BE2C (cell line): ENCODE results near the gene TACSTD2.

Source experiments
- DNase-seq: peaks from one replicate; pipeline ENCODE4 v3.0.0-alpha.2; 2020
- H3K27me3 ChIP-seq: fragments of 250-450 bp; sonication (Bioruptor Pico); 2 replicates; pipeline ENCODE4 v1.5.1; 2020; ENCODE audit warnings: mild to moderate bottlenecking
- H3K36me3 ChIP-seq: fragments of 250-450 bp; sonication (Bioruptor Pico); 2 replicates; pipeline ENCODE4 v1.5.1; 2020; ENCODE audit warnings: mild to moderate bottlenecking
- H3K4me1 ChIP-seq: fragments of 250-450 bp; sonication (Bioruptor Pico); 2 replicates; pipeline ENCODE4 v1.5.1; 2020
- H3K4me3 ChIP-seq: 2 replicates; pipeline ENCODE4 v1.5.1; 2011; ENCODE audit warnings: low read depth, low read length
- H3K9me3 ChIP-seq: fragments of 250-450 bp; sonication (Bioruptor Pico); 2 replicates; pipeline ENCODE4 v1.5.1; 2020
- TF ChIP-seq, protein P1 (sequence below): IDR thresholded peaks from 2 replicates; pipeline ENCODE4 v1.5.1; 2012; ENCODE audit warnings: mild to moderate bottlenecking, low read depth, low read length

TACSTD2 gene

DNA sequence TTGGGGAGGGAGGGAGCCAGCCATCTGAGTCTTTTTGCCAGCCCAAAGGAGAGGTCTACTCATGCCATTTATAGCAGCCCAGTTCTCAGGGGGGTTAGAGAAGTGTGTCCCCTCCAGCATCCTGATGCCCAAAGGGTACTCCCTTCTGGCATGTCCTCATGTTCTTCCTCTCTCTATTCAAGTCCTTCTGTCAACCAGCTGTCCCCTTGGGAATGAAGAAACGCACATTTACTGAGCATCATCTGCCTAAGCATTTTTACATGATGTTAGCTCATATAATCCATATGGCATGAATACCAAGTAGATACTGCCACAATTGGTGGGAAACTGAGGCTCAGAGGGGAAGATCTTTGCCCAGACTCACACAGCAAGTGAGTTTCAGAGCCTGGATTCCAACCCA, 14.8 kb upstream of the TACSTD2 start:
- H3K4me1 ChIP-seq: no peaks in the 10 kb centered on the region
- TF ChIP-seq, protein P1, sequence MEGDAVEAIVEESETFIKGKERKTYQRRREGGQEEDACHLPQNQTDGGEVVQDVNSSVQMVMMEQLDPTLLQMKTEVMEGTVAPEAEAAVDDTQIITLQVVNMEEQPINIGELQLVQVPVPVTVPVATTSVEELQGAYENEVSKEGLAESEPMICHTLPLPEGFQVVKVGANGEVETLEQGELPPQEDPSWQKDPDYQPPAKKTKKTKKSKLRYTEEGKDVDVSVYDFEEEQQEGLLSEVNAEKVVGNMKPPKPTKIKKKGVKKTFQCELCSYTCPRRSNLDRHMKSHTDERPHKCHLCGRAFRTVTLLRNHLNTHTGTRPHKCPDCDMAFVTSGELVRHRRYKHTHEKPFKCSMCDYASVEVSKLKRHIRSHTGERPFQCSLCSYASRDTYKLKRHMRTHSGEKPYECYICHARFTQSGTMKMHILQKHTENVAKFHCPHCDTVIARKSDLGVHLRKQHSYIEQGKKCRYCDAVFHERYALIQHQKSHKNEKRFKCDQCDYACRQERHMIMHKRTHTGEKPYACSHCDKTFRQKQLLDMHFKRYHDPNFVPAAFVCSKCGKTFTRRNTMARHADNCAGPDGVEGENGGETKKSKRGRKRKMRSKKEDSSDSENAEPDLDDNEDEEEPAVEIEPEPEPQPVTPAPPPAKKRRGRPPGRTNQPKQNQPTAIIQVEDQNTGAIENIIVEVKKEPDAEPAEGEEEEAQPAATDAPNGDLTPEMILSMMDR: no peak
- no peaks in the 10 kb centered on the region for H3K36me3 ChIP-seq
- H3K9me3 ChIP-seq: no peaks in the 10 kb centered on the region
- no peaks in the 10 kb centered on the region for H3K27me3 ChIP-seq
- no peak for DNase-seq
- no peak overlapping the region for H3K4me3 ChIP-seq

DNA sequence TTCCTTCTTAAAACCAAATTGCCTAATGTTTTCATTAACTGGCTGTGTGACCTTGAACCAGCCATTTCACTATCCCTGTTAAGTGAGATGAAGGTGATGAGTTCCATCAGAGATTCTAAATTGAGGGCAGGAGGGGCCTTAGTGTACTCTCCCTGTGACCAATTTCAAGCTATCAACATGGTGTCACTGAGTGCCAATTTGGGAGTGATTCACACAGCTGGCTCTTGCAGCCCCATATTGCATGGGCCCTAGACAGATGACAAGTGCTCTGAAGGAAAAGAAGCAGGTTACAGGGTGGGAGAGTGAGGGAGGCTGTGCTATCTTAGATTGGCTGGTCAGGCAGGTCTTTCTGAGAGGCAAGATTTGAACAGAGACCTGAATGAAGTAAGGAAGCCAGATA, 13.0 kb upstream of the TACSTD2 start:
- H3K36me3 ChIP-seq: no peaks in the 10 kb centered on the region
- H3K4me3 ChIP-seq: no peak overlapping the region
- no peak for DNase-seq
- no peaks in the 10 kb centered on the region for H3K27me3 ChIP-seq
- TF ChIP-seq, protein P1: no peak
- H3K4me1 ChIP-seq: no peaks in the 10 kb centered on the region
- H3K9me3 ChIP-seq: no peaks in the 10 kb centered on the region

DNA sequence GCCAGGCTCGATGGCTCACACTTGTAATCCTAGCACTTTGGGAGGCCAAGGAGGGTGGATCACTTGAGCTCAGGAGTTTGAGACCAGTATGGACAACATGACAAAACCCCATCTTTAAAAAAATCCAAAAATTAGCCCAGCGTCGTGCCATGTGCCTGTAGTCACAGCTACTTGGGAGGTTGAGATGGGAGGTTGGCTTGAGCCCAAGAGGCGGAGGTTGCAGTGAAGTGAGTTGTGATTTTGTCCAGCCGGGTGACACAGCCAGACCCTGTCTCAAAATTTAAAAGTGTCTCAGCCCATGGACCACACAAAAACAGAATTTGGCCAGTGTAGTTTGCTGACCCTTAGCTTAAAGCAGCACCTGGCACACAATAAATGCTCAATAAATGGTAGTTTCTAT, 11.3 kb upstream of the TACSTD2 start:
- no peak for DNase-seq
- Histone ChIP-seq H3K9me3 (no peaks in the 10 kb centered on the region), H3K36me3 (no peaks in the 10 kb centered on the region), H3K4me1 (no peaks in the 10 kb centered on the region), H3K4me3 (no peak overlapping the region), H3K27me3 (no peaks in the 10 kb centered on the region)
- TF ChIP-seq, protein P1: no peak

GRCh38 chr1:58587667-58588066, 10.6 kb upstream of the TACSTD2 start:
- Histone ChIP-seq H3K4me1 (no peaks in the 10 kb centered on the region), H3K9me3 (no peaks in the 10 kb centered on the region), H3K4me3 (no peak overlapping the region), H3K27me3 (no peaks in the 10 kb centered on the region), H3K36me3 (no peaks in the 10 kb centered on the region)
- TF ChIP-seq, protein P1: no peak
- DNase-seq: no peak

DNA sequence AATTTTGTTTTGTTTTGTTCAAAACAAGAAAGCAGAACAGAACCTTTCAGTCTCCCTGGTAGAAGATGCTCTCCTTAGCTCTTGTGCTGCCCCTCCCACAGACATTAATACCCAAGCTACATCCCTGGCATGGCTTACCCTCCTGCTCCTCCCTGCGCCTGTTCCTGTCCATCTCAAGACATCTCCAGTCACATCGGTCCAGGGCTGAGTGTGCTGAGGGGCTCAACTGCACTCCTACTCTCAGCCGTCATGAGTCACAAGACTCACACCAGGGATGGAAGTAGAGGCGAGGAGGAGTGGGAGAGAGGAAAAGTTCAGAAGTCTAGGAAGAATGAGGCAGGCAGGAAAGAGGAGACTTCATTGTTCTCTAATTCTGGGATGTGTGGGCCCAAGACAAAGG, 9.2 kb upstream of the TACSTD2 start:
- Histone ChIP-seq H3K27me3 (no peaks in the 10 kb centered on the region), H3K4me3 (no peak overlapping the region), H3K4me1 (no peaks in the 10 kb centered on the region), H3K9me3 (no peaks in the 10 kb centered on the region), H3K36me3 (no peaks in the 10 kb centered on the region)
- no peak for DNase-seq
- TF ChIP-seq, protein P1: no peak

GRCh38 chr1:58585581-58586151, 8.6 kb upstream of the TACSTD2 start:
- Histone ChIP-seq H3K27me3 (no peaks in the 10 kb centered on the region), H3K4me3 (no peak overlapping the region), H3K36me3 (no peaks in the 10 kb centered on the region), H3K4me1 (no peaks in the 10 kb centered on the region), H3K9me3 (no peaks in the 10 kb centered on the region)
- TF ChIP-seq, protein P1: no peak
- no peak for DNase-seq
